Neural progenitor cell (in vitro differentiated cells): ENCODE measurements around the gene SH2D4B. TPM values are rescaled to one million over a fixed set of nuclear protein-coding genes. Genes with fewer than 3 reads are reported as not detected.

Experiments
- DNase-seq: peaks from one replicate; pipeline ENCODE4 v3.0.0-alpha.2; 2016; ENCODE audit warnings: low spot score
- H2AFZ ChIP-seq: fragments of 200-600 bp; sonication (generic); replicated peaks from 2 replicates; pipeline ENCODE4 v1.6.1; 2016; ENCODE audit warnings: antibody characterized with exemption
- H3F3A ChIP-seq: fragments of 200-600 bp; sonication (generic); 2 replicates; pipeline ENCODE4 v1.6.1; 2016; ENCODE audit warnings: antibody characterized with exemption, low read depth
- H3K27ac ChIP-seq: fragments of 200-600 bp; sonication (generic); 2 replicates; pipeline ENCODE4 v1.5.1; 2016; ENCODE audit warnings: mild to moderate bottlenecking
- H3K27me3 ChIP-seq: fragments of 200-600 bp; sonication (generic); 2 replicates; pipeline ENCODE4 v1.6.1; 2016; ENCODE audit warnings: mild to moderate bottlenecking, moderate library complexity
- H3K36me3 ChIP-seq: fragments of 200-600 bp; sonication (generic); 2 replicates; pipeline ENCODE4 v1.5.1; 2016
- H3K4me1 ChIP-seq: fragments of 200-600 bp; sonication (generic); 2 replicates; pipeline ENCODE4 v1.6.1; 2016; ENCODE audit warnings: mixed run types
- H3K4me2 ChIP-seq: fragments of 200-600 bp; sonication (generic); 2 replicates; pipeline ENCODE4 v1.6.1; 2016
- H3K4me3 ChIP-seq: fragments of 200-600 bp; sonication (generic); 2 replicates; pipeline ENCODE4 v1.5.1; 2016
- H3K79me2 ChIP-seq: fragments of 200-600 bp; sonication (generic); 2 replicates; pipeline ENCODE4 v1.6.1; 2016; ENCODE audit warnings: low read depth
- H3K9ac ChIP-seq: fragments of 200-600 bp; sonication (generic); 2 replicates; pipeline ENCODE4 v1.6.1; 2016
- H3K9me3 ChIP-seq: fragments of 200-600 bp; sonication (generic); 2 replicates; pipeline ENCODE4 v1.5.1; 2016; ENCODE audit warnings: low read depth
- H4K20me1 ChIP-seq: fragments of 200-600 bp; sonication (generic); 2 replicates; pipeline ENCODE4 v1.6.1; 2016; ENCODE audit warnings: low read depth
- H3K27ac Mint-ChIP-seq: 3 replicates; pipeline ENCODE4 v1.8.0; 2021; ENCODE audit warnings: mixed read lengths
- H3K27me3 Mint-ChIP-seq: 2 replicates; pipeline ENCODE4 v1.8.0; 2022; ENCODE audit warnings: low read depth, mild to moderate bottlenecking, inconsistent platforms, moderate library complexity, mixed read lengths; ENCODE audit not compliant: insufficient read depth
- H3K36me3 Mint-ChIP-seq: 3 replicates; pipeline ENCODE4 v1.8.0; 2021; ENCODE audit warnings: mixed read lengths
- H3K4me1 Mint-ChIP-seq: 3 replicates; pipeline ENCODE4 v1.8.0; 2021; ENCODE audit warnings: mixed read lengths
- H3K4me3 Mint-ChIP-seq: 3 replicates; pipeline ENCODE4 v1.8.0; 2021; ENCODE audit warnings: mild to moderate bottlenecking, moderate library complexity, mixed read lengths
- H3K9me3 Mint-ChIP-seq: 3 replicates; pipeline ENCODE4 v1.8.0; 2020; ENCODE audit warnings: mixed read lengths
- CTCF ChIP-seq: fragments of 200-600 bp; sonication (generic); IDR thresholded peaks from 2 replicates; pipeline ENCODE4 v1.5.1; 2017; ENCODE audit warnings: antibody characterized with exemption, mild to moderate bottlenecking
- EZH2 ChIP-seq: fragments of 200-600 bp; sonication (generic); IDR thresholded peaks from 2 replicates; pipeline ENCODE4 v1.6.1; 2017; ENCODE audit warnings: antibody characterized with exemption, mild to moderate bottlenecking, moderate library complexity
- EZH2phosphoT487 ChIP-seq: fragments of 200-600 bp; sonication (generic); IDR thresholded peaks from 2 replicates; pipeline ENCODE4 v1.6.1; 2017; ENCODE audit warnings: antibody characterized with exemption
- total RNA-seq: library from RNA; depleted of rRNA; stranded (reverse); fragments of >200 nt; gene quantifications from 2 replicates; pipeline ENCODE4 v1.2.3, GENCODE V29; 2015; ENCODE audit warnings: low replicate concordance

SH2D4B gene
- total RNA-seq, 1 donor from 2014 or later: 0.11 TPM

GRCh38 chr10:80512031-80512526 is 25.6 kb upstream of the SH2D4B start:
- no peak overlapping the region for H2AFZ ChIP-seq
- TF ChIP-seq EZH2: no peak
- Mint-ChIP-seq H3K4me1 (peaks cover 15% of the 10 kb centered on the region), H3K27ac (peak overlapping the region; percentile 29), H3K9me3 (no peaks in the 10 kb centered on the region), H3K4me3 (no peak overlapping the region), H3K36me3 (peaks cover 41% of the 10 kb centered on the region), H3K27me3 (peaks cover 3% of the 10 kb centered on the region)
- H3K4me3 ChIP-seq: no peak overlapping the region
- no peaks in the 10 kb centered on the region for H3K4me1 ChIP-seq
- H4K20me1 ChIP-seq: no peaks in the 10 kb centered on the region
- no peak overlapping the region for H3K9ac ChIP-seq
- H3K79me2 ChIP-seq: peaks cover 3% of the 10 kb centered on the region
- no peaks in the 10 kb centered on the region for H3K9me3 ChIP-seq
- no peak overlapping the region for H3K4me2 ChIP-seq
- no peaks in the 10 kb centered on the region for H3F3A ChIP-seq
- no peaks in the 10 kb centered on the region for H3K27me3 ChIP-seq
- DNase-seq: no peak
- no peaks in the 10 kb centered on the region for H3K36me3 ChIP-seq
- no peak overlapping the region for H3K27ac ChIP-seq

GRCh38 chr10:80513106-80513505 is 24.6 kb upstream of the SH2D4B start:
- H3K4me3 ChIP-seq: no peak overlapping the region
- H3K4me3 Mint-ChIP-seq: no peak overlapping the region
- H3K27me3 Mint-ChIP-seq: peaks cover 3% of the 10 kb centered on the region
- H3K9me3 ChIP-seq: no peaks in the 10 kb centered on the region
- H3K9ac ChIP-seq: no peak overlapping the region
- no peaks in the 10 kb centered on the region for H3K9me3 Mint-ChIP-seq
- H3K79me2 ChIP-seq: no peaks in the 10 kb centered on the region
- peaks cover 9% of the 10 kb centered on the region for H3K4me1 Mint-ChIP-seq
- H3K36me3 Mint-ChIP-seq: peaks cover 46% of the 10 kb centered on the region
- no peaks in the 10 kb centered on the region for H3F3A ChIP-seq
- no peaks in the 10 kb centered on the region for H3K27me3 ChIP-seq
- H3K27ac ChIP-seq: no peak overlapping the region
- no peaks in the 10 kb centered on the region for H3K4me1 ChIP-seq
- TF ChIP-seq EZH2 (no peak), CTCF (no peak), EZH2phosphoT487 (no peak)
- no peaks in the 10 kb centered on the region for H3K36me3 ChIP-seq
- H4K20me1 ChIP-seq: no peaks in the 10 kb centered on the region
- H3K27ac Mint-ChIP-seq: no peak overlapping the region
- no peak overlapping the region for H3K4me2 ChIP-seq
- DNase-seq: no peak
- H2AFZ ChIP-seq: no peak overlapping the region

GRCh38 chr10:80515511-80515910 is 22.2 kb upstream of the SH2D4B start:
- H3F3A ChIP-seq: no peaks in the 10 kb centered on the region
- H3K27me3 ChIP-seq: no peaks in the 10 kb centered on the region
- no peaks in the 10 kb centered on the region for H4K20me1 ChIP-seq
- H3K27ac ChIP-seq: no peak overlapping the region
- no peak for DNase-seq
- Mint-ChIP-seq H3K27me3 (peaks cover 5% of the 10 kb centered on the region), H3K4me1 (no peaks in the 10 kb centered on the region), H3K9me3 (no peaks in the 10 kb centered on the region), H3K27ac (no peak overlapping the region), H3K36me3 (peaks cover 51% of the 10 kb centered on the region), H3K4me3 (no peak overlapping the region)
- H2AFZ ChIP-seq: no peak overlapping the region
- TF ChIP-seq EZH2 (no peak), CTCF (no peak), EZH2phosphoT487 (no peak)
- H3K4me2 ChIP-seq: no peak overlapping the region
- H3K4me3 ChIP-seq: no peak overlapping the region
- no peaks in the 10 kb centered on the region for H3K4me1 ChIP-seq
- no peaks in the 10 kb centered on the region for H3K9me3 ChIP-seq
- no peaks in the 10 kb centered on the region for H3K79me2 ChIP-seq
- H3K36me3 ChIP-seq: no peaks in the 10 kb centered on the region
- no peak overlapping the region for H3K9ac ChIP-seq

- Histone ChIP-seq H3K9ac (no peak overlapping the region), H3K4me1 (no peaks in the 10 kb centered on the region), H3K9me3 (no peaks in the 10 kb centered on the region), H3F3A (no peaks in the 10 kb centered on the region), H3K4me2 (no peak overlapping the region), H3K79me2 (no peaks in the 10 kb centered on the region), H3K27ac (no peak overlapping the region), H2AFZ (no peak overlapping the region), H4K20me1 (no peaks in the 10 kb centered on the region), H3K4me3 (no peak overlapping the region), H3K36me3 (no peaks in the 10 kb centered on the region), H3K27me3 (no peaks in the 10 kb centered on the region)
- DNase-seq: no peak
- Mint-ChIP-seq H3K27ac (no peak overlapping the region), H3K4me3 (no peak overlapping the region), H3K36me3 (peaks cover 52% of the 10 kb centered on the region), H3K27me3 (peaks cover 5% of the 10 kb centered on the region), H3K4me1 (peaks cover 2% of the 10 kb centered on the region), H3K9me3 (no peaks in the 10 kb centered on the region)
- TF ChIP-seq EZH2 (no peak), EZH2phosphoT487 (no peak), CTCF (no peak)
Observed at GRCh38 chr10:80515941-80516340, 21.8 kb upstream of the SH2D4B start.
